ENCODE results near the gene NTMT2. TPM values are rescaled to one million over a fixed set of nuclear protein-coding genes. Genes with fewer than 3 reads are reported as not detected.
"Not testable (repeated sequence)": the region's sequence is repeated elsewhere in the genome, so short reads cannot be mapped to it uniquely, and the experiment has no call there.

Gene NTMT2
- polyA plus RNA-seq, 12 donors: 0.24 to 0.93 (median 0.44) TPM; not detected in 3

- no peak for DNase-seq
Measured at GRCh38 chr1:170156594-170156993, 10.8 kb downstream of the NTMT2 start.

- no peak for DNase-seq
Measured at GRCh38 chr1:170157820-170158219, 12.1 kb downstream of the NTMT2 start.

- DNase-seq: peak; percentile 49
Measured at GRCh38 chr1:170162459-170163246, 16.9 kb downstream of the NTMT2 start.

GRCh38 chr1:170164103-170164763 is 18.5 kb downstream of the NTMT2 start:
- DNase-seq: no peak

GRCh38 chr1:170166518-170167180 is 20.9 kb downstream of the NTMT2 start:
- no peak for DNase-seq

- peak; percentile 10 for DNase-seq
Measured at GRCh38 chr1:170168265-170168664, 22.5 kb downstream of the NTMT2 start.

- not testable (repeated sequence) for DNase-seq
Measured at GRCh38 chr1:170170513-170170912, 24.8 kb downstream of the NTMT2 start.

GRCh38 chr1:170174395-170174794 is 28.6 kb downstream of the NTMT2 start:
- DNase-seq: no peak

- DNase-seq: no peak
Measured at GRCh38 chr1:170175041-170175440, 29.3 kb downstream of the NTMT2 start.

- no peak for DNase-seq
Measured at GRCh38 chr1:170175484-170175883, 29.7 kb downstream of the NTMT2 start.

GRCh38 chr1:170176772-170177171 is 31.0 kb downstream of the NTMT2 start:
- DNase-seq: no peak

GRCh38 chr1:170182442-170182841 is 36.7 kb downstream of the NTMT2 start:
- no peak for DNase-seq

GRCh38 chr1:170192546-170192945 is 46.8 kb downstream of the NTMT2 start:
- no peak for DNase-seq

GRCh38 chr1:170194451-170194850 is 48.7 kb downstream of the NTMT2 start:
- DNase-seq: no peak

GRCh38 chr1:170196490-170197236 is 50.9 kb downstream of the NTMT2 start:
- DNase-seq: no peak

- no peak for DNase-seq
Measured at GRCh38 chr1:170198090-170198489, 52.3 kb downstream of the NTMT2 start.

GRCh38 chr1:170198584-170198983 is 52.8 kb downstream of the NTMT2 start:
- no peak for DNase-seq

GRCh38 chr1:170200161-170200560 is 54.4 kb downstream of the NTMT2 start:
- no peak for DNase-seq

- no peak for DNase-seq
Measured at GRCh38 chr1:170200621-170201397, 55.0 kb downstream of the NTMT2 start.

- no peak for DNase-seq
Measured at GRCh38 chr1:170203693-170204092, 57.9 kb downstream of the NTMT2 start.

GRCh38 chr1:170204121-170204520 is 58.4 kb downstream of the NTMT2 start:
- no peak for DNase-seq
